ENCODE data around the gene POLR1A. TPM values are rescaled to one million over a fixed set of nuclear protein-coding genes. Genes with fewer than 3 reads are reported as not detected.

The POLR1A gene
- total RNA-seq, 4 donors from 2014 or later: 17.5 to 56.3 (median 24.6) TPM

DNA sequence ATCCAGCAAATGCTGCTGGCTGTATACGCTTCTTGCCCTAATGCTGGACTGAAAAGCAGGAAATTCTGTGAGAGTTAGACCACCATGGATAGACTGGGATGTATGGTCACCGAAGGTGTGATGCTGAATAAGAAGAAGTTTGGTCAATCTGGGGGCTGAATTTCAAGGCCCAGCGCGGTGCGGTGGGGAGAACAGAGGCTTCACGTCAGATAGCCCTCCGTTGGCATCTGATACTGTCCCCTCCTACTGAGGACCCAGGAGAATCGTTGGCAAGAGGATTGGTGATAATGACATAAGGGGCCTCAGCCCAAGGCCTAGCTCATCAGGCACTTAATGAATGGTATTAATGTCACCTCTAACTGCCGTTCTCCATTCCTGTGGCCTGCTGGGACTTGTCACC is 119.6 kb downstream of the POLR1A start:
- TF ChIP-seq CTCF (IDR thresholded peaks at IDR 0.05): no peak
- ATAC-seq (ENCODE audit: low FRiP score): no peak

DNA sequence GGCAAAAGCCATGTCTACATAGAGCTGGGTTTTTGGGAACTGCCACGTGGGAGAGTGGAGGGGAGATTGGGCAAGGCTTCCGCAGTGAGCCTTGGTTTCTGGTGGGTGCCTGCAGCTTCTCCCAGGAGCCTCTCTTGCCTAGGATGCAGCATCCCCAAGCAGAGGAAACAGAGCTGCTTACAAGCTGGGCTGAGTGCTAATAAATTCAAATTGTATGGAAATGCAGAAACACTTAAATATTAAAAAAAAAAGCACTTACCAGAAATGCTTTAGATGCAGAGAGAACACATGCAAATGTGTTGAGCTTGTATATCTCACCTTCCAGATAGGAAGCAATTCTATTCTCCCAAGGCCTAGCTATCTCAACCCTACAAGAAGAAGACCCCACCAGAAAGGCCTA is 120.9 kb downstream of the POLR1A start:
- no peak for TF ChIP-seq CTCF (IDR thresholded peaks at IDR 0.05)
- DNase-seq (ENCODE audit: low spot score) (no peak), ATAC-seq (ENCODE audit: low FRiP score) (no peak)

More for the DNA sequence above, 119.6 kb downstream of the POLR1A start:
- DNase-seq (ENCODE audit: low spot score): no peak

DNA sequence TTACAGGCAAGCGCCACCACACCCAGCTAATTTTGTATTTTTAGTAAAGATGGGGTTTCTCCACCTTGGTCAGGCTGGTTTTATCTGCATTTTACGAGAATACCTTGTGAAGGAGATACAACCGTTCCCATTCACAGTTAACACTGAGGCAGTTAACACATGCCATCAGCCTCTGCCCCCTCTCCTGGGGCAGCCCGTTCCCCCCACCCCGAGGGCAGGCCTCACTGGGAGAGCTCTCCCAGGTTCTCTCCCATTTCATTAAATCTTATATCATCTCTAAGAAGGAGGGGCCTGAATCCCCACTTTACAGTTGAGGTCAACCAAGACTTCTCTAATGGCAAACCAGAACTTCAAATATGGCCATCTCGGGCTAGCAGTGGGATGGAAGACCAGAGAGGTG is 121.9 kb downstream of the POLR1A start:
- TF ChIP-seq CTCF (IDR thresholded peaks at IDR 0.05): no peak
- ATAC-seq (ENCODE audit: low FRiP score) (no peak), DNase-seq (ENCODE audit: low spot score) (no peak)

- DNase-seq (ENCODE audit: low spot score) (no peak), ATAC-seq (ENCODE audit: low FRiP score) (no peak)
- no peak for TF ChIP-seq CTCF (IDR thresholded peaks at IDR 0.05)
Measured at GRCh38 chr2:85981579-85982247, 124.0 kb downstream of the POLR1A start.

DNA sequence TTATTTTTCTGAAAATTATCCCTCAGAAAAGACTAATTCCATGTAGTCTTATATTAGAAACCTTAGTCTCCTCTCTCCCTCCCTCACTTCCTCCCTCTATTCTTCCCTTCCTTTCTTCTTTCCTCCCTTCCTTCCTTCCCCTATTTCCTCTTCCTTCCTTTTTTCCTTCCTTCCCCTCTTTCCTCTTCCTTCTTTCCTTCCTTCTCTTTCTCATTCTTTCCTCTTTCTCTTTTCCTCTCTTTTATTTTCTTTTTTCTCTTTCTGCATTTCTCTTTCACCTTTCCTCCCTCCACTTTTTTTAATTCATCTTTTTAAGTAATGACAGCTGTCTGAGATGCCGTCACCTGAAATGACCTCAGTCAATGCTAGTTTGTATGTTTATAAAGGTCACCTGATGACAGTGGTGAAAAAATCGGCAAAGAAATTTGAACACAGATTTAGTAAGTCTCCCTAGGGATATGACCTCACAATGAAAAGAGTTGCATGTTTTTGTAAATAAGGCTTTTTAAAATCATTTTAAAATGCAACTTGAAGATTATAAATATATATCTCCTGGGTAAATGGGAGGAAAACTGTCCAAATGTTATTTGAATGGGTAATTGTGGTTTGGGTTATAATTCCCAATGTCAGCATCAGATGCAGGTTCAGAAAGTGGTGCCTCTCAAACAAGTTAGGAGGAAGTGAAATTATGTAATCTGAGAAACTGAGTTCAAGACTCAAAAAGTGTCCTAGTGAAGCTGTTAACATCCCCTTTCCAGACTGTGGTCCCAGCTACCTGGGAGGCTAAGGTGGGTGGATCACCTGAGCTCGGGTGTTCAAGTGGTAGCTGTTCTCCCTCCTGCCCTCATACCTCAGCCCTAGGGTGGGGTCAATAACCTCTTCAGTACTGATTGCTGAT is 126.6 kb downstream of the POLR1A start:
- ATAC-seq (ENCODE audit: low FRiP score) (no peak), DNase-seq (ENCODE audit: low spot score) (no peak)
- no peak for TF ChIP-seq CTCF (IDR thresholded peaks at IDR 0.05)

- TF ChIP-seq CTCF (IDR thresholded peaks at IDR 0.05): no peak
- ATAC-seq (ENCODE audit: low FRiP score) (peak; percentile 45), DNase-seq (ENCODE audit: low spot score) (no peak)
Measured at GRCh38 chr2:85976106-85976920, 129.4 kb downstream of the POLR1A start.

All from omental fat pad (tissue), 4 donors.